GM18868 (cell line): ENCODE results near the gene IRF9.
"Not testable (repeated sequence)": the region's sequence is repeated elsewhere in the genome, so short reads cannot be mapped to it uniquely, and the experiment has no call there.

Source experiments
- ATAC-seq: cut with Tn5 transposase; IDR thresholded peaks from one replicate; pipeline ENCODE4 v1.9.1; 2021; ENCODE audit warnings: mild to moderate bottlenecking, moderate library complexity; ENCODE audit not compliant: unreplicated experiment

IRF9 gene

DNA sequence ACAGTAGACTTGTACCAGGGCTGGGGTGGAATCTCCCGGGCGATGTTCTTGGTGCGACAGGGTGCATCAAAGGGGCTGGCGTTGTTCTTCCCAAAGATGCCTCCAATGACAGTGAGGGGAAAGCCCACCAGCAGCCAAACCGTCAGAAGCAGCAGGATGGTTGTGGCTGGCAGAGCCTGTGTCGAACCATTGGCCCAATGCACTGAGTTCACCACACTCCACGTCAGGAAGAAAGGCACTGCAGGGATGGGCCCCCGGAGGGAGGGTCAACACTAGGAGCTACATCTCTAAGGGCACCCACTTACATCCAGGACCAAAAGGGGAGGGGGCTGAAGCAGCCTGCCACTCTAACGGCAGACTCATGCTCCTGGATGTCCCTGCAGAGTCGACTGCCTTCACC is 29.4 kb downstream of the IRF9 start:
- no peak for ATAC-seq

DNA sequence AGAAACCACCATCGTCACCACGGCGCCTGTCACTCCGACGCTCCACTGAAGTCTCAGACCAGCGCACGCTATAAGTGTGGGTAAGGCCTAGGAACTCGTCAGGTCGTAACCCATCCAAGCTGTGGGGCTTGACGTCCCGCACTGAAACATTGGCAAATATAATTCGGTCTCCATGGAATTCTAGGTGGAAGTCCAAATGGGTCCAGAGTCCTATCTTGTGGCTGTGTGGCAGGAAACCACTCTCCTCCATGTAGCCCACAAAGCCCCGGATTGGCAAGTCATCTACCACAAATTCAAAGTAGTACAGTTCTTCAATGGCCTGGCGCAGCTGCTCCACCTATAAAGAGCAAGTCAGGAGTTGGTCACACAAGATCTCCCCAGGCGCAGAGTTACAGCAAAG is 31.9 kb downstream of the IRF9 start:
- ATAC-seq = no peak

DNA sequence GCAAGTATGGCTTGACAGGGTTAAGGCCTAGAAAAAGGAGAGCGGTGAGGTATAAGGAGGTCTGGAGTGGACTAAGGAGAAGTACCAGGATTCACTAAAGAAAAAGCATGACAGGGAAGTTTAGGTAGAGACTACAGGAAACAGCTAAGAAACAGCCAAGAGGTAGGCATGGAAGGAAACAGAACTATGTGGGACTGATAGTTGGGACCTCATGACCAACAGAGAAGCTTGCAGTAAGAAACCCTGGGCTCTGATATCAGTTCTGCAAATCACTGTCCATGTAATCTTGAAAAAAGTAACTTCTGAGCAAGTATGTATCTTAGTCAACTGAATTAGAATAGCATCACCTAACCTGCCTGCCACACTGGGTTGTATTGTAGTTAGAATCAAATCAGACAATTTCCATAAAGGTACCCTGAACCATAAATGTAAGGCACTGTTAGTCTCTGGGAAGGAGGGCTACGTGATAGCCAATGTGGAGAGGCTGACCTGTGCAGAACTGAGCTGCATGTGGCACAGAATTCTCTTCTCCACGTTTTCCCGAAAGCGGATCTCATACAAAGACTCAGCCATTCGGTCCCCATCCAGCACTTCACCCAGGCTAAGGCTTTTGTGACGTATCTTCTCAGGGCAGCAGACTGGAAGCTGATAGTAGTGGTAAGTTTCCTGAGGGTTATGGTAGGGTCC is 33.3 kb downstream of the IRF9 start:
- no peak for ATAC-seq

DNA sequence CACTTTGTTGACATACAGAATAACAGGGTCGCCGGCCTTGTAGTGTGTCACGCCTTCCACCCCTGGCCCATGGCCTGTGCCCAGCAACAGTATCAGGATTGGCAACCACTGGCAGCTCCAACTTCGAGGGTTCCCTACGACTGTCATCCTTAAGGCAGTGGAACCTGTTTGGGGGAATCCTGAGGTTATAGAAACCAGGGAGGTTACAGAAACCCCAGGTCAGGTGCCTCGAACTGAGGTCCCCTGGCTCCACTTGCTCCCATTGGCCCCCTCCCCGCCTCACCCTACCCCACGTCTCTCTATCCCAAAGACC is 33.8 kb downstream of the IRF9 start:
- no peak for ATAC-seq

GRCh38 chr14:24195186-24196070 is 34.4 kb downstream of the IRF9 start, which contains the start of gene TM9SF1:
Gene TM9SF1, minus strand, starts transcription at chr14:24195441. Its CDS starts 422 bp downstream, at chr14:24195019.
- ATAC-seq = peak; percentile 87

GRCh38 chr14:24196071-24197055 is 35.3 kb downstream of the IRF9 start:
- peak; percentile 10 for ATAC-seq

DNA sequence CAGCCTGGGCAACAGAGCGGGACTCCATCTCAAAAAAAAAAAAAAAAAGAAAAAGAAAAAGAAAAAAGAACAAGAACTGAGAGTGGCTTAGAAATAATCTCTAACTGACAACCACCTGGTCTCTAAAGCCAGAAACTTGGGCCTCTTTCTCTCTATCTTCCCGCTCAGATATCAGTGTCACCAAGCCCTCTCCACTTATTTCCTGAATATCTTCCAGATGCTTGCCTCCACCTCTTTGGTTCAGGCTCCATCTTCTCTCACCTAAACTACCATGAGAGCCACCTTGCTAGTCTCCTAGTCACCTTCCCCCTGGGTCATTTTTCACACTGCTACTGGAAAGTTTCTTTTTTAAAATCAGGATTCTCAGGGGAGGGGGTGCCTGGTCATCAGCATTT is 36.0 kb downstream of the IRF9 start:
- no peak for ATAC-seq

- ATAC-seq = no peak
Observed at GRCh38 chr14:24198814-24199524, 37.9 kb downstream of the IRF9 start.

- not testable (repeated sequence) for ATAC-seq
Observed at GRCh38 chr14:24202538-24202937, 41.5 kb downstream of the IRF9 start.

DNA sequence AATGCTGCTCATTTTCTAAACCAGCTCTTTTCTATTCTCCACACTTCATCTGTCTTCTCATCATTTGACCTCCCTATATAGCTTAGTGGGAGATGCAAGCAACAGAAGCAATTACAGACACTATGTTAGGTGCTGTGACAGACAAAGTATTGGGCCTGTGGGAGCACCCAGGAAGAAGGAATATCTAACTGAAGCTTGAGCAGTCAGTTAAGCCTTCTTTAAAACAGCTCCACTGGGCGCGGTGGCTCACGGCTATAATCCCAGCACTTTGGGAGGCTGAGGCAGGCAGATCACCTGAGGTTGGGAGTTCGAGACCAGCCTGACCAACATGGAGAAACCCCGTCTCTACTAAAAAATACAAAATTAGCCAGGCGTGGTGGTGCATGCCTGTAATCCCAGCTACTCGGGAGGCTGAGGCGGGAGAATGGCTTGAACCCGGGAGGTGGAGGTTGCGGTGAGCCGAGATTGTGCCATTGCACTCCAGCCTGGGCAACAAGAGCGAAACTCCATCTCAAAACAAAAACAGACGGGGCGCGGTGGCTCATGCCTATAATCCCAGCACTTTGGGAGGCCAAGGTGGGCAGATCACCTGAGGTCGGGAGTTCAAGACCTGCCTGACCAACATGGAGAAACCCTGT is 42.3 kb downstream of the IRF9 start:
- ATAC-seq = not testable (repeated sequence)

GRCh38 chr14:24204163-24205146 is 43.4 kb downstream of the IRF9 start:
- no peak for ATAC-seq

- ATAC-seq = no peak
Observed at GRCh38 chr14:24206260-24207103, 45.4 kb downstream of the IRF9 start.

DNA sequence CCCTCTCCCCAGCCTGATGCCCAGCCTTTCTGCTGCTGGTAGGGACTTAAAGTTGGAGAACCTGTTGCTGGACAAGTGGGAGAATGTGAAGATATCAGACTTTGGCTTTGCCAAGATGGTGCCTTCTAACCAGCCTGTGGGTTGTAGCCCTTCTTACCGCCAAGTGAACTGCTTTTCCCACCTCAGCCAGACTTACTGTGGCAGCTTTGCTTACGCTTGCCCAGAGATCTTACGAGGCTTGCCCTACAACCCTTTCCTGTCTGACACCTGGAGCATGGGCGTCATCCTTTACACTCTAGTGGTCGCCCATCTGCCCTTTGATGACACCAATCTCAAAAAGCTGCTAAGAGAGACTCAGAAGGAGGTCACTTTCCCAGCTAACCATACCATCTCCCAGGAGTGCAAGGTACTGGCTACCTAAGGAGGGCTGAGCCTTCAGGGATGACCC is 46.1 kb downstream of the IRF9 start:
- no peak for ATAC-seq

DNA sequence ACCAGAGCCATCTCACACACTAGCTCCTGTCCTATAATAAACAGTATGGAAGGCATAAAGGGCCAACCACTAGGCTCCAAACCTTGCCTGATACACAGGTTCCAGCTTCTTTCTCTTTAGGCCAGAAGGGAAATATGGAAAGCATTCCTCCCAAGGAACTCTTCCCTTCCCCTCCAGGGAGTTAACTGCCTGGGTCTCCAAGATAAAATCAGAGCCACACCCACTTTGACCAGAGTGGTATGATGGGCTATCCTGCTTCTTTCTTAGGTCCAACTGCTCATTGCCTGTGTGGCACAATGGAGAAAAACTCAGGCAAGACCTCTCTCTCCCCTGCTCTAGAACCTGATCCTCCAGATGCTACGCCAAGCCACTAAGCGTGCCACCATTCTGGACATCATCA is 46.6 kb downstream of the IRF9 start:
- no peak for ATAC-seq

DNA sequence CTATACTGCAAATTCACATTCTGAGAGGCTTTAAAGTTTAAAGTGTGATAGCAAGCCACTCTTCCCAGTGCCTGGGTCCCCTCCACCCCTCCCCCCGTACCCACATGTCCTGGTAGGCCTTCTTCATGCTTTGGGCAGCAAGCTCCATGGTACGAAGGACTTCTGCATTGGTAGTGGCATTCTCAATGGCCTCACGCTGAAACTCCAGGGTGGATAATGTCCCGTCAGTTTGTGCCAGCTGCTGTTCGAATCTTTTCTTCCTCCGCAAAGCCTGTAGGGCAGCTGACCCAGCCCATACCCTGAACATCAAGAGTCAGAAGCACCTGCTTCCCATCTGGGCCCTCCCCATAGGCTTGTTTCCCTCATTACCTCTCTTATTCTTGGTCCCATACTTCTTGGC is 50.2 kb downstream of the IRF9 start:
- no peak for ATAC-seq

GRCh38 chr14:24212924-24213865 is 52.1 kb downstream of the IRF9 start, which contains the start of gene CHMP4A:
Gene CHMP4A, minus strand, starts transcription at chr14:24213488. Its CDS starts 49 bp downstream, at chr14:24213439.
- ATAC-seq = peak; percentile 84
